Breast epithelium (tissue), 3 donors: Measurements from ENCODE around the gene TMEM107.
A peak's percentile ranks its signal among the peaks of the same experiment; 100 is the strongest.

Experiments
- POLR2A ChIP-seq: fragments of 450-650 bp; IDR thresholded peaks from one replicate; pipeline ENCODE4 v1.6.1; 2016; ENCODE audit warnings: antibody characterized with exemption, mild to moderate bottlenecking, moderate library complexity
- POLR2AphosphoS5 ChIP-seq, 3 donors: sonication (generic); formaldehyde crosslinking; IDR thresholded peaks; one replicate each; pipeline ENCODE4 v1.6.1; 2017; ENCODE audit warnings: antibody characterized with exemption in 3 of 3
- TF ChIP-seq, protein P1 (sequence below), 3 donors: fragments of 450-650 bp; IDR thresholded peaks; one replicate each; pipeline ENCODE4 v1.5.1; 2016 to 2017; ENCODE audit warnings: antibody characterized with exemption in 3 of 3, mild to moderate bottlenecking in 3 of 3, moderate library complexity in 3 of 3

DNA sequence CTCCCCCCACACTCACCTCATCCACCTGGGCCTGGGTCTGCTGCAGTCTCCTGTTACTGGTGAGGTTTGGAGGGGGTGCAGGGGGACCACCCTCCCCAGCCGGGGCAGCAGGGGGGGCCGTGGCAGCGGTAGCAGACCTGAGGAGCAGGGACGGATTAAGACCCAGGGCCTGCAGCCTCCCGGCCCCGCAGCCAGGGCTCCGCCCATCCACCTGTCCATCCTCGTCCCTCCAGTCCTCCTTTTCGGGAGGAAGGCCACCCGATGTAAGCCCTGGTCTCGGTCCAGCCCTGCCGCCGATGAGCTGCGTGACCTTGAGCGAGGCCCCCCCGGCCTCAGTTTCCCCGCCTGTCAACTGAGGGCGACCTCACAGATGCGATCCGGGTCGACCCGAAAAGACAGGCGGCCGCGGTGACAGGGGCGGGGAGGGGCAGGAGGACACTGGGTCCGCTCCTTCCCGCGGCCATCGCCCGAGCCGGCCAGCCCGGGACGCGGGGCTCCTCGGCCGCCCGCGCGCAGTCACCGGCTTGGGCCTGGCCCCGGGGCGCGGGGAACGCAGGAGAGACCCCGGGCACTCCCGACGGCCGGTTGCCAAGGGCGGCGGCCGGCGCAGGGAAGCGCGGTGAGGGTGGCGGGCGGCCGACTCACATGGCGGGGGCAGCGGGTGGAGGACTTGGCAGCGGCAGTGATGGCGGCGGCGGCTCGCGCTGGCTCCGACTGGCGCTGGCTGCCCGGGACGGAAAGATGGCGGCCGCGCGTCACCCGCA, 13.8 kb downstream of the TMEM107 start, which contains the start of gene VAMP2:
- TF ChIP-seq, protein P1, sequence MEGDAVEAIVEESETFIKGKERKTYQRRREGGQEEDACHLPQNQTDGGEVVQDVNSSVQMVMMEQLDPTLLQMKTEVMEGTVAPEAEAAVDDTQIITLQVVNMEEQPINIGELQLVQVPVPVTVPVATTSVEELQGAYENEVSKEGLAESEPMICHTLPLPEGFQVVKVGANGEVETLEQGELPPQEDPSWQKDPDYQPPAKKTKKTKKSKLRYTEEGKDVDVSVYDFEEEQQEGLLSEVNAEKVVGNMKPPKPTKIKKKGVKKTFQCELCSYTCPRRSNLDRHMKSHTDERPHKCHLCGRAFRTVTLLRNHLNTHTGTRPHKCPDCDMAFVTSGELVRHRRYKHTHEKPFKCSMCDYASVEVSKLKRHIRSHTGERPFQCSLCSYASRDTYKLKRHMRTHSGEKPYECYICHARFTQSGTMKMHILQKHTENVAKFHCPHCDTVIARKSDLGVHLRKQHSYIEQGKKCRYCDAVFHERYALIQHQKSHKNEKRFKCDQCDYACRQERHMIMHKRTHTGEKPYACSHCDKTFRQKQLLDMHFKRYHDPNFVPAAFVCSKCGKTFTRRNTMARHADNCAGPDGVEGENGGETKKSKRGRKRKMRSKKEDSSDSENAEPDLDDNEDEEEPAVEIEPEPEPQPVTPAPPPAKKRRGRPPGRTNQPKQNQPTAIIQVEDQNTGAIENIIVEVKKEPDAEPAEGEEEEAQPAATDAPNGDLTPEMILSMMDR (IDR thresholded peaks at IDR 0.05): peak in 2 of 3 donors; percentile 8 to 30
- TF ChIP-seq POLR2A (peak; percentile 32), POLR2AphosphoS5 (IDR thresholded peaks at IDR 0.05) (peak; percentile 29 to 91 (median 68))
